ENCODE measurements around the gene CHRDL2.

GRCh38 chr11:74650498-74650897, 80.7 kb downstream of the CHRDL2 start:
- TF ChIP-seq CTCF (conservative IDR thresholded peaks at IDR 0.05; ENCODE audit: low read length), result no peak
- no peak for TF ChIP-seq EZH2phosphoT487 (IDR thresholded peaks at IDR 0.05; ENCODE audit: borderline replicate concordance, low read depth, low read length)
